Trophoblast cell (in vitro differentiated cells and primary cell): Measurements from ENCODE around the gene CREB5.

Source experiments
- DNase-seq, 2 donors: peaks; one replicate each; pipeline ENCODE4 v3.0.0-alpha.2; 2016
- H2AFZ ChIP-seq: 2 replicates; pipeline ENCODE4 v1.6.1; 2013; ENCODE audit warnings: low read length, moderate library complexity, mild to moderate bottlenecking; ENCODE audit not compliant: insufficient read depth, poor library complexity
- H2AK5ac ChIP-seq: 2 replicates; pipeline ENCODE4 v1.6.1; 2013; ENCODE audit warnings: mild to moderate bottlenecking, low read length
- H2BK120ac ChIP-seq: 2 replicates; pipeline ENCODE4 v1.6.1; 2013; ENCODE audit warnings: low read length, mild to moderate bottlenecking, moderate library complexity; ENCODE audit not compliant: insufficient read depth, poor library complexity
- H2BK12ac ChIP-seq: 2 replicates; pipeline ENCODE4 v1.6.1; 2013; ENCODE audit warnings: mild to moderate bottlenecking, low read length, moderate library complexity
- H2BK5ac ChIP-seq: 2 replicates; pipeline ENCODE4 v1.6.1; 2013; ENCODE audit warnings: low read length, low read depth, moderate library complexity, mild to moderate bottlenecking; ENCODE audit not compliant: poor library complexity
- H3K14ac ChIP-seq: 2 replicates; pipeline ENCODE4 v1.6.1; 2013; ENCODE audit warnings: mild to moderate bottlenecking, low read length
- H3K18ac ChIP-seq: 2 replicates; pipeline ENCODE4 v1.6.1; 2013; ENCODE audit warnings: mild to moderate bottlenecking, low read length
- H3K23ac ChIP-seq: 2 replicates; pipeline ENCODE4 v1.6.1; 2013; ENCODE audit warnings: low read length
- H3K27ac ChIP-seq: 2 replicates; pipeline ENCODE4 v1.5.1; 2013; ENCODE audit warnings: low read depth, mild to moderate bottlenecking, inconsistent platforms, low read length, moderate library complexity
- H3K27me3 ChIP-seq: 2 replicates; pipeline ENCODE4 v1.6.1; 2013; ENCODE audit warnings: inconsistent platforms, mild to moderate bottlenecking, low read length, moderate library complexity; ENCODE audit not compliant: insufficient read depth
- H3K36me3 ChIP-seq, 2 experiments: 1 replicate in 1 of 2; 2 replicates in 1 of 2; pipeline ENCODE4 v1.6.1; 2013; ENCODE audit warnings: low read length in 2 of 2, mild to moderate bottlenecking in 2 of 2, moderate library complexity in 1 of 2; ENCODE audit not compliant: insufficient read depth in 2 of 2, control insufficient read depth in 1 of 2
- H3K4ac ChIP-seq: 2 replicates; pipeline ENCODE4 v1.6.1; 2013; ENCODE audit warnings: low read depth, mild to moderate bottlenecking, low read length, moderate library complexity
- H3K4me1 ChIP-seq, 2 experiments: 1 replicate in 1 of 2; 2 replicates in 1 of 2; pipeline ENCODE4 v1.6.1; 2013; ENCODE audit warnings: low read length in 2 of 2, mild to moderate bottlenecking in 2 of 2, moderate library complexity in 1 of 2; ENCODE audit not compliant: insufficient read depth in 2 of 2, control insufficient read depth in 1 of 2
- H3K4me2 ChIP-seq: 2 replicates; pipeline ENCODE4 v1.6.1; 2013; ENCODE audit warnings: inconsistent platforms, mild to moderate bottlenecking, low read length, moderate library complexity
- H3K4me3 ChIP-seq: 2 replicates; pipeline ENCODE4 v1.5.1; 2013; ENCODE audit warnings: mild to moderate bottlenecking, low read depth, low read length, inconsistent platforms
- H3K79me1 ChIP-seq: one replicate; pipeline ENCODE4 v1.6.1; 2013; ENCODE audit warnings: low read length
- H3K79me2 ChIP-seq: 2 replicates; pipeline ENCODE4 v1.6.1; 2013; ENCODE audit warnings: low read length, mild to moderate bottlenecking; ENCODE audit not compliant: control insufficient read depth, insufficient read depth, poor library complexity
- H3K9ac ChIP-seq: 2 replicates; pipeline ENCODE4 v1.6.1; 2013; ENCODE audit warnings: mild to moderate bottlenecking, low read length
- H3K9me3 ChIP-seq: 2 replicates; pipeline ENCODE4 v1.6.1; 2013; ENCODE audit warnings: low read depth, mild to moderate bottlenecking, control low read depth, inconsistent platforms, low read length; ENCODE audit not compliant: insufficient read depth
- H4K12ac ChIP-seq: 2 replicates; pipeline ENCODE4 v1.6.1; 2013; ENCODE audit warnings: low read depth, mild to moderate bottlenecking, low read length, moderate library complexity
- H4K8ac ChIP-seq: 2 replicates; pipeline ENCODE4 v1.6.1; 2013; ENCODE audit warnings: low read depth, mild to moderate bottlenecking, low read length, moderate library complexity
- H4K91ac ChIP-seq: one replicate; pipeline ENCODE4 v1.6.1; 2013; ENCODE audit warnings: low read depth, mild to moderate bottlenecking, low read length, moderate library complexity
- WGBS: extraction: QIAGEN DNeasy Blood & Tissue Kit; methylation state at CpG from one replicate; pipeline ENCODE4 v1.1.7; 2013; ENCODE audit warnings: missing lambda C conversion rate; ENCODE audit not compliant: insufficient read length, insufficient coverage; ENCODE audit errors: extremely low coverage; 5-methylcytosine and 5-hydroxymethylcytosine counted together

Gene CREB5

GRCh38 chr7:28539289-28539981 is 127.1 kb downstream of the CREB5 start:
- H3K27me3 ChIP-seq, result no peaks in the 10 kb centered on the region
- no peak overlapping the region for H3K18ac ChIP-seq
- H2BK120ac ChIP-seq, result no peak overlapping the region
- no peak overlapping the region for H2BK5ac ChIP-seq
- no peaks in the 10 kb centered on the region for H3K4me1 ChIP-seq
- DNase-seq, result no peak
- no peak overlapping the region for H2AFZ ChIP-seq
- H4K8ac ChIP-seq, result no peak overlapping the region
- H3K23ac ChIP-seq, result no peak overlapping the region
- no peak overlapping the region for H3K4me2 ChIP-seq
- H2BK12ac ChIP-seq, result no peak overlapping the region
- H3K79me1 ChIP-seq, result no peaks in the 10 kb centered on the region
- H3K9ac ChIP-seq, result no peak overlapping the region
- no peak overlapping the region for H3K27ac ChIP-seq
- H3K9me3 ChIP-seq, result no peaks in the 10 kb centered on the region
- H3K4ac ChIP-seq, result no peak overlapping the region
- H4K91ac ChIP-seq, result no peak overlapping the region
- H4K12ac ChIP-seq, result no peak overlapping the region
- no peak overlapping the region for H3K14ac ChIP-seq
- no CpG with 5 or more reads among the region's 3 CpGs for WGBS
- H3K4me3 ChIP-seq, result no peak overlapping the region
- no peaks in the 10 kb centered on the region for H3K36me3 ChIP-seq
- H2AK5ac ChIP-seq, result no peak overlapping the region
- H3K79me2 ChIP-seq, result no peaks in the 10 kb centered on the region

DNA sequence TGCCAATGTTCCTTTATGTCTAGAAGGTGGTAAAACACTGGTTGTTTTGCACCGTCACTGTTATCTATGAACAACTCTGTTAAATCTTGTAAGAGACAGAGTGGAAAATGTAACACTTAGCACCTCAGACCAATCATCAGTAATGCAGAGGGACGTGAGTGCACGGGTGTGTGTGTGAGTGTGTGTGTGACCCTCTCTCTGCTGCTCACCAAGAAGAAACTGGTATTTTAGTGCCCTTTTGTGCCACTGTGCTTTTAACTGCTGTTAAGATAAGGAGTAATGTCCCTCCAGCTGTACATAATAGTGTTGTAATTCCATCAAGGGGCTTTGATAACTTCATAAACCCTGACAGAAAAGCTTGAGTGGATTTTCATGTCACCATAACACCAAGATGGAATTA is 130.1 kb downstream of the CREB5 start:
- Histone ChIP-seq H4K8ac (no peak overlapping the region), H3K4me1 (no peaks in the 10 kb centered on the region), H3K4me3 (no peak overlapping the region), H3K14ac (no peak overlapping the region), H3K4me2 (no peak overlapping the region), H2BK120ac (no peak overlapping the region), H2BK5ac (no peak overlapping the region), H2AK5ac (no peak overlapping the region), H3K79me2 (no peaks in the 10 kb centered on the region), H3K79me1 (no peaks in the 10 kb centered on the region), H4K12ac (no peak overlapping the region), H3K23ac (no peak overlapping the region), H3K36me3 (no peaks in the 10 kb centered on the region), H3K9me3 (no peaks in the 10 kb centered on the region), H2BK12ac (no peak overlapping the region), H3K27ac (no peak overlapping the region), H3K27me3 (no peaks in the 10 kb centered on the region), H3K18ac (no peak overlapping the region), H3K4ac (no peak overlapping the region), H2AFZ (no peak overlapping the region), H4K91ac (no peak overlapping the region), H3K9ac (no peak overlapping the region)
- no peak for DNase-seq
- WGBS, result no CpG with 5 or more reads among the region's 3 CpGs

DNA sequence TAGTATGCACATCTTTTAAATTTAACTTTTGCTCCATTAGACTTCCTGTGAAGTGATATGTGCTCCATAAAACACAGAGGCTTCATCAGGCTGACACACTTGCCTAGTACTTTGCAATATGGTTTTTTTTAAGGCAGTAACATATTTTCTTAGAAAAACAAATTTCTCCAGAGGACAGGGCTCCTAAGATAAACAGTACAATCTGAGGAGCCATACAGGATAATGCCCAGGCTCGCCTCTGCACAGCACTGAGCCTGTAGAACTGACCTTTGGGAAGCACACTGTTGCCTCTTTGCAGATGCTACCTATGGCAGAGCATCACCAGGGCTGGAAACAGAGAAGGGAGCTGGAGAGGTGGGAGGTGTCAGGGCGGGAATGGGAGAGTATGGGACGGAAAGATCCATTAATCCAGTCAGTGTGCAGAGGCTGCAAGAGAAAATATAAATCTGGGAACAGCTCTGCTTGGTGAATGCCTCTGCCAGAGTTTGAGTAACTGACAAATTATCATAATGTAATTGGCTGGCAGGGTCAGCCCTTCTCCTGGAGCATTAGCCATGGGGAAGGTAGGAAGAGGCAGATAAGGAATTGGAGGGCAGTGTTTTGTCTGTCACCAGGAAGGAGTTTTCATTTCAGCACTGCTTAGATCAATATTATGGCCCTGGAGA is 132.3 kb downstream of the CREB5 start:
- Histone ChIP-seq H3K23ac (no peak overlapping the region), H3K27me3 (no peaks in the 10 kb centered on the region), H3K4me2 (no peak overlapping the region), H2BK5ac (no peak overlapping the region), H2BK120ac (no peak overlapping the region), H3K36me3 (no peaks in the 10 kb centered on the region), H3K79me2 (no peaks in the 10 kb centered on the region), H3K79me1 (no peaks in the 10 kb centered on the region), H2AK5ac (no peak overlapping the region), H3K4ac (no peak overlapping the region), H3K4me1 (no peaks in the 10 kb centered on the region), H3K27ac (no peak overlapping the region), H3K9me3 (no peaks in the 10 kb centered on the region), H4K12ac (no peak overlapping the region), H2BK12ac (no peak overlapping the region), H4K91ac (no peak overlapping the region), H4K8ac (no peak overlapping the region), H3K18ac (no peak overlapping the region), H3K14ac (no peak overlapping the region), H3K4me3 (peak overlapping the region; percentile 4), H3K9ac (no peak overlapping the region), H2AFZ (no peak overlapping the region)
- WGBS, result no CpG with 5 or more reads among the region's 3 CpGs
- no peak for DNase-seq

DNA sequence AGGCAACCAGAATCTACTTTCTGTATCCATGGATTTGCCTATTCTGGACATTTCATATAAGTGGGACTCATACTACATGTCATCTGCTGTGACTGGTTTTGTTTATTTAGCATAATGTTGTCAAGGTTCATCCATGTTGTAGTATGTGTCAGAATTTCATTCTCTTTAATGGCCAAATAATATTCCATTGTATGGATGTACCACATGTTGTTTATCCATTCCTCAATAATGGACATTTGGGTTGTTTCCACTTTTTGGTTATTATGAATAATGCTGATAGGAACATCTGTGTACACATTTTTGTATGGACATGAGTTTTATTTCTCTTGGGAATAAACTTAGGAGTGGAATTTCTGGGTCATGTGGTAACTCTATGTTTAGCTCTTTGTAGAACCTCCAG is 133.7 kb downstream of the CREB5 start:
- Histone ChIP-seq H2BK12ac (no peak overlapping the region), H4K8ac (no peak overlapping the region), H3K9ac (no peak overlapping the region), H3K4me2 (no peak overlapping the region), H3K9me3 (no peaks in the 10 kb centered on the region), H3K4ac (no peak overlapping the region), H3K27me3 (no peaks in the 10 kb centered on the region), H4K12ac (no peak overlapping the region), H2BK120ac (no peak overlapping the region), H3K79me1 (no peaks in the 10 kb centered on the region), H3K27ac (no peak overlapping the region), H3K79me2 (no peaks in the 10 kb centered on the region), H3K4me3 (no peak overlapping the region), H3K14ac (no peak overlapping the region), H3K23ac (no peak overlapping the region), H2BK5ac (no peak overlapping the region), H4K91ac (no peak overlapping the region), H3K4me1 (no peaks in the 10 kb centered on the region), H2AFZ (no peak overlapping the region), H3K36me3 (no peaks in the 10 kb centered on the region), H3K18ac (no peak overlapping the region), H2AK5ac (no peak overlapping the region)
- no peak for DNase-seq
